Hematopoietic multipotent progenitor cell treated with erythropoietin and hydrocortisone succinate and interleukin-3 and kit ligand, for 17 days (in vitro differentiated cells): ENCODE data around the gene TNS1.
"Not testable (repeated sequence)": the region's sequence is repeated elsewhere in the genome, so short reads cannot be mapped to it uniquely, and the experiment has no call there.

ENCODE experiments used
- DNase-seq: peaks from one replicate; pipeline ENCODE4 v3.0.0-alpha.2; 2015; ENCODE audit warnings: low spot score

The TNS1 gene

DNA sequence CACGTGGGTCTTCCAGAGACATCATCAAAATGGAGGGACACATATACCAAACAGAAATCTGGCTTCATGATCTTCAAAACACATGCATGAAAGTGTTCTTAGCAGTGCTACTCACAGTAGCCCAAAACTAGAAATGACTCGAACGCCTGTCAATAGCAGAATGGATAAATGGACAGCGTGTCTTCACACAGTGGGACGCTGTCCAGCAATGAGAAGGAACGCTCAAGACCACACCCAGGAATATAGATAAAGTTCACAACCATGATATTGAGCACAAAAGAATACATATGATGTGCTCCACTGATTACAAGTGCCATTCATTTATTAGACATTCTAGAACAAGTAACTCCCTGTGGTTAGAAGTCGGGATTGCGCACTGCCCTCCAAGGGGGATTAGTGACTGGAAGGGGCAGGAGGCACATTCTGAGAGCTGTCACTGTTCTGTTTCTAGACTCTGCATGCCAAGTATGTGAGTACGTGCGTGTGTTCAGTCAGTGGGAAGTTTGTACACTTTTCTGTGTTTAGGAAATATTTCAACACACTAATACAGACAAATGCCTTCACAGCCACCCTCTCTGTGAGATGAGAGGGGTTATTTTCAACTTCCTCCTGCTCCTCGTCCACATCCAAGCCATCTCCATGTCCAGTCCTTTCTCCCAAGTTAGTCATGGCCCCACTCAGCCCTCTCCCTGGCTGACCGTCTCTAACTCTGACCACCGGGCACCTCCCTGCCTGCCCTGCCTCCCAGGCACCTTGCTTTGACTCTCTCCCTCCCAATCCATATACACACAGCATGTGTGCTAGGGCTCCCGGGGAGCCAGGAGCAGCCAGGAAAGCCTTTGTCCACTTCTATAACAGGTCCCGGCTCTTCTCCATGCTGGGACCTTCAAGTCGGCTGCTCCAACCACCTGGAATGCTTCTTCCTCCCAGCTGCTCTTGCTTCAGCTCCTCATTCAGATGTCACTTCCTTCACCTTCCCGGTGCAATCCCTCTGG, 26.9 kb upstream of the TNS1 start:
- DNase-seq, result no peak

DNA sequence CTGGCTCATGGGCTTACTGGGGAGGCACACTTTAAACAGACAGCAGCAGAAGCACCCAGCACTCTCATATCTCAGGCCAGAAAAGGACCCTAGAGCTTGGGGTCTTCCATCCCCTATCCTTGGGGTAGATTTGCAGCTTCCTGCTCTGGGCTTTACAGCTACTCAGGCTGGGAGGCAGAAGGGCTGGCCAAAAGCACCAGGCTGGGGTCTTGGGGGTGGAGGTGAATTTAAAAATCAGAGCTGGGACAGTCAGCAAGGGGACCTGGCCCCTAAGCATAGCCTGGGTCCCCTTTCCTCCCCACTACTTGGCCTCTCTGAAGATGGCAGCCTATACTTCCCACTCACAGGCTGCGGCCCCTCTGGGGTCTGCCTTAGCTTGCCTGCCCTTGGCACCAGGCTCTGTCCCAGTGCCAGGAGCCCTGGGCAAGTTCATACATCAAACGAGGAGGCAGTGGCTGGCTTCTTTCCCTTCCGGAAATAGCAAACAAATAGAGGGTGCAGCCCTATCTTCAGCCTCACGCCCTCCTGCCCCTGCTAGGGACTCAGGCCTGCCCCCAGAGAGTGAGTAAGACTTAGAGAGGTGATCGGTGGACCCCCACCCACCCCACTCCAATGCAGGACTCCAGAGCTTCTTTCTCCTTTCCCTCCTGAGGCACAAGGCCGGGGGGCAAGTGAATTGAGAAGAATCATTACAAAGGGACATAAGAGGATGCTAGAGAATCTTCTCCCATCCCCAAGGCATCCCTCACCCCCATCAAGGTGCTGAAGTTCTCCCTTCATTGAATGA, 26.0 kb upstream of the TNS1 start:
- no peak for DNase-seq

DNA sequence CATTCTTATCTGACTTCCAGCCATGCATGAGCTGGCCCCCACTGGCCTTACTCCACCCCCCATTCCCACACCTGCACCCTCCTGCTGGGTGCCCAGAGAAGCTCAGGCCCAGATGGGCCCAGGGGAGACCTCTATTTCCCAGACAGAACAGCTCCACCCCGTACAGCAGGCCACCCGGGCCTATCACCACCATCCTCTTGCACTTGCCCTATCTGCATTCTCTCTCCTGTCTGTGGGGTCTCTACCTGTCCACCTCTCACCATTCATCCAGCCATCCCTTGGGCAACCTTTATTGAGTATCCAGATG, 25.3 kb upstream of the TNS1 start:
- no peak for DNase-seq

DNA sequence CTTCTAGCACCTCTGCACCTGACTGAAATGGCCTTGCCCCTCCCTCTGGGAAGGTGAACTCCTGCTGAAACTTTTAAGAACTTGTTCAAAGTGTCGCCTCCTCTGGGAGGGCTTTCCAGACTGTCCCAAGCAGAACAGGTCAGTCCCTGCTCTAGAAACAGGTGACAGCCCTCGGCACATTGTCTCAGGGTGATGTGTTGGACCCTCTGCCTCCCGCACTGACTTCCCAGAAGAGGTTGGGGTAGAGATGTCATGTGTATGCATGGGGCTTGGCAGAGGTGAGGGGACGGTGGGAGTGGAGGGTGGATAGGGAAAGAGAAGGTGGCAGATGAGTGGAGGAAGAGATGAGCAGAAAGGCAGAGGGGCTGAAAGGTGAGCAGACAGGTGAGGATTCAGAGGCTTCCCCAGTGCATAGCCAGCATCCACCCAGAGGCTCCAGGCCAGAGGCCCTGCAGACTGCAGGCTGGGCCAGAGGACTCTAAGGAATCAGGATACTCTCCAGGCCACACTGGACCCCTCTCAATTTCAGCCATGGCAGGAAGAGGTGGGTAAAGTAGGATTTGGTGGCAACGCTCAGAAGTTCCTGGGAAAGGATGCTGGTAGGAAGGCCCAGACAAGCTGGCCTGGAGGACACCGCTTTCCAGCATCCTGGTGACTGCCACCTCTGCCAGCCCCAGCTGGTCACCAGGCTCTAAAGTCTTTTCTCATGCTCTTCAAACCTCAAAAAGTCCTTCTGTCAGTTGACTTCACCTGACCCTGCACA, 24.8 kb upstream of the TNS1 start:
- DNase-seq, result no peak

DNA sequence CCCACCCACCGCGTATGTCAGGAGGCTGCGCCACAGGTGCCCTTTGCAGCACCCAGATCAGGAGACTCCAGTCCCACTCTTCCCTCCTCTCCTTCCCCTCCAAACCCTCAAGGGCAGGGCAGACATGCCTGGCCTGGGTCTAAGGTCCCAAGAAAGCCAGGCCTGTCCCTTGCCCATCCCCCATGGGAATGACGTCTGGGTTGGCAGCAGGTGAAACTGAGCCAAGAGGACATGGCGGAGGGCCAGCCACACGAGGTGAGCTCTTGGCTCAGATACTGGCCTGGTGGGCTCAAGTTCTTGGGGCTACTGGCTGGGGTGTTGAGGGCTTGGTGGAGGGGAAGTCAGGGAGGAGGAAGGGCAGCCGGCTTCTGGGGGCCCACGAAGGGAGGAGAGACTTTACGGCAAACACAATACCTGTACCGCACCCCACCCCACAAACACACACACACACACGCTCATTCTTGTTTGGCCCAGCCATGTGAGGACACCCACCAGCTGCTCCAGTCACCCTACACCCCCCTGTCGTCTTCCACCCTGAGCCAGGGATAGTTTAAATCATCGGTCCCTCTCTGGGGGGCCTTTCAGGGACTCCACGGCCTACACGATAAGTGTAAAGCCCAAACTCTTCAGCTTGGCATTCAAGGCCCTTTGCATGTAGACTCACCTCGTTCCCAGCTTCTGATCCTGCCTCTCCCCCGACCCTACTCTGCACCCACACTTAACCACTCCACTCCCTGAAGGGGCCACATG, 24.1 kb upstream of the TNS1 start:
- no peak for DNase-seq

DNA sequence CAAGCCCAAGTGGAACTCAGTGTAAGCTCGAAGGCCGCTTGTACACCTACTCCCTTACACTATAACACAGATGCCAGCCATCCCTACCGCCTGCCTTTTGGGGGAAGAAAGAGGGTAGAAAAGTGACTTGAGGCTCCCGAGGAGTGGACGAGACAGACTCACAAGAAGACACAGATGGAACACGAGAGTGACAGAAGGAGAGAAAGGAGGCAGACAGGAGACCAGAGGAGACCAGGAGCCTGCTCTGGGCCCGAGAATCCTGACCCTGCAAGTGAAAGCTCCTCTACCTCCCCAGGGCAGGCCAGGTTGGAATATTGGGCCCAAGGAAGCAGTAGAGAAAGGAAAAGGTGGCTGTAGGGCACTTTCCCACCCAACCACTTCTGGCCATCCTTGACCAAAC, 23.4 kb upstream of the TNS1 start:
- no peak for DNase-seq

DNA sequence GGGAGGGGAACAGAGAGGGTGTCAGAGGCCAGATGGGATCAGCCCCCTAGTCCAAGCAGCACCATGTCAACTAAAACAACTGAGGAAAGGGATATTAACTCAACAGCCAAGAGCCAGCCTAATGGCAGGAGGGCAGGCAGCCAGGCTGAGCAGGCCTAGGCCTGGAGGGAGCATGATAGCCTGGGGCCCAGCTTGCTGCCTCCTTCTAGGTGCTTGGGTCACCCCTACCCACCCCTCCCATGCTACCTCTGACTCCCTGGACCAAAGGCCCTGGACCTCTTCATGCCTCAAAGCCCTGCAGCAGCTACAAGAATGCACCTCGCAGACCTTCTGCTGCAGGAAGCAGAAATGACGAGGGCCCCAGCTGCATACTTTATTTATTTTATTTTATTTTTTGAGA, 22.1 kb upstream of the TNS1 start:
- DNase-seq, result no peak

DNA sequence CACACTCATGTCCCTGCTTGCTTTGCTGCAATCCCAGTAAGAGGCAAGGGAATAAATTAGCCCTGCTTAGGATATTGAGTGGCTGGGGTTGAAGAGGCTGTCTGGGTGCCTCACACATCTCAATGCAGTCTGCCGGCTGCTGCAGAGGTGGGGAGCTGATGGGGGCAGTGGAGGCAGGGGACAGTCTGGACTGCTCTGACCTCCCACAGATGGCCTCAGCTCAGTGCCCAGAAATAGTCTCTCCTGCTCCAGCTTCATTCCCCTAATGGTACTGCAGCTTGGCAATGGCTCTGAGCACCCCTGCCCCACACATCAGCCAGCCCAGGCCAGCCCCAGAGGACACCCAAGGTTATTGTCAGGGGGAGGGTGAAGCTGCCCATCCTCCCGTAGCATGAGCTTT, 21.5 kb upstream of the TNS1 start:
- DNase-seq, result no peak

DNA sequence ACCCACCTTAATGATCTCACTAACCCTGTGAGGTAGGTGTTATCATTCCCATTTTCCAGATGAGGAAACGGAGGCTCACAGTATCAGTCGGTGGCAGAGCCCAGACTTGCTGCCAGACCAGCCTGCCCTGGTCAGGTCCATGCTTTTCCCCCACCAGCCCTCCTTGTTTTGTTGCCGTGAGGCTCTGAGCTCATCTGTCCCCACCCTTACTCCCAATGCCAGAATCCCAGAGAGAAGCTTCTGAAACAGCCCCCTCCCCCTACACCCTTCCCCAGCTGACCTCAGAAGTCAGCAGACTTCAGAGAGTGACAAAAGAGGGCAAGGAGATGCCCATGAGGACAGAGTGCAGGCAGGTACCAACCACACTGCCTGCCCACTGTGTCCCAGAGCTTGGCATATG, 20.8 kb upstream of the TNS1 start:
- no peak for DNase-seq

DNA sequence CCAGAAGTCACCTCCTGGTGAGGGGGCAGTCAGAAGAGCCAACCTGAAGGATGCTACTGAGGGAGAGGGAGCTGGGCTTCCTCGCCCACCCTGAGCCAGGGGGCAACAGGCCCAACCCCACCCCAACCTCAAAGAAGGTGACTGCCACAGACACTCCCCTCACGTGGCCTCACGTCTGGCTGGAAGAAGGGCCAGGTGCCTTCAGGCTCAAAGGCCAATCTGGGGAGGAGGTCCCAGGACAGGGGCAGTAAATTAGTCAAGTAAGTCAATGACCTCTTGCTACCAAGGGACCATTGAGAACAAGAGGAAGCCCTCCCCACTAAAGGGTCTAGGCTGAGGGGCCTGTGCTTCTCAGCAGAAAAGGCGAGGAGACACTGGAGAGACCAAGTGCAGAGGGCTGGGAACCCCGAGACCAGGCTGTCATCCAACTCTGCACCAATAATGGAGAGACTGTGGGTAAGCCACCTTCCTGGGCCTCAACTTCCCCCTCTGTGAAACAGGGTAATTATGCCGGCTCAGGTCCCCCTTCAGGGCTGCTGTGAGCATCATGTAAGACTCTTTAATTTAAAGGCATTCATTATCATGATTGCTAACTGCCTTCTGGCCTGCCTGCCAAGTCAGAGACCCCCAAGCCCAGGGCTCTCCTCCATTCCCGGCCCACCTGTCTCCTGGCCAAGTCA, 20.2 kb upstream of the TNS1 start:
- no peak for DNase-seq

DNA sequence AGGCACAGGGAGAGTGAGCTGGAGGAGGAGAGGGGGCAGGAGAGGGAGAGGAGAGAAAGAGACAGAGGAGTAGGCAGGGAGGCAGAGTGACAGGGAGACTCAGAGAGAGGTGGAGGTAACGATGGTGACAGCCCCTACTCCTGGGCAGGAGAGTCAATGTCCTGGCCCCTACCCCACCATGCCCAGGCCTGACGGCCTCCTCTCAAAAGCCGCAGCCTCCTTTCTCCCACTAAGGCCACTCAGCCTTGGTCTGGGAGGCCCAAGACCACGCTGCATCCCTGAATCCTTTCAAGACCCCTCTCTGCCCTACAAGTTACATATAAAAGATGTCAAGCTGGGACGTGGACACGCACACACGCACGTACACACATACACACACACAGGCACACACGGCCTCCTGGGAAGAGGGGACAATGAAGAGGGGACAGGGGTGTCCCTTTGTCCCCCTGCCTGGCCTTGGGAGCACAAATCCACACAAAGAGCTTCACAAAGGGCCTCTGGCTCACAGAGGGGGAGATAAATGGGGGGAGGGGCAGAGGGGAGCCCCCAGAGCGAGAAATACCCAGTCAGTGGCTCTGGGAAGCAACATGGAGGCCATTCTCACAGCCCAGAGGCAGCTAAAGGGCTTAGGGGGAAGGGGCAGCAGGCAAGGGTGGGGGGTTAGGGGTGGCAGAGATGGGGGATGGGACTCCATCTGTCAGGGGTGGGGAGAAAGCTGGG, 19.5 kb upstream of the TNS1 start:
- no peak for DNase-seq

DNA sequence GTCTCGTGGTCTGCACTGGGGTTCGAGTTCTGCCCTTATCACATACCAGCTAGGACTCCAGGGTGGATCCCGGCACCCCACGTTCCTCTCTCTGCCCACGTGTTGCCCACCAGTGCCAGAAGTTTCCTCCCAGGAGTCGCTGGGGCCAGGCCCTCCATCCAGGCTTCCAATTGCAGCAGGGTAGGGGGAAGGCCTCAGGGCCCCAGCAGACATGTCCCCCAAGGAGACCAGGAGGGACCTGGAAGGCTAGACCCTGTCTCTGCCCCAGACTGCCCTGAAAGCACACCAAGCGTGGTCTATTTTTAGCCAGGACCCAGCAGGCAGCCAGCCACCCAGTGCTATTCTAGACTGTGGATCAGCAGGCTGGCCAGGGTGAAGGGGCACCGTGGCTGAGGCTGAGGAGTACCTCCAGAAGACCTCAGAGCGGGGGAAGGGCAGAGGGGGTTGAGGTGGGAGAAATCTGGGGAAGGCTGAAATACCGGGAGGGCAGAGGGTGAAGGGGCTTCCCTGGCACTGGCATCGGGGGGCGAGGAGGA, 18.8 kb upstream of the TNS1 start:
- no peak for DNase-seq

DNA sequence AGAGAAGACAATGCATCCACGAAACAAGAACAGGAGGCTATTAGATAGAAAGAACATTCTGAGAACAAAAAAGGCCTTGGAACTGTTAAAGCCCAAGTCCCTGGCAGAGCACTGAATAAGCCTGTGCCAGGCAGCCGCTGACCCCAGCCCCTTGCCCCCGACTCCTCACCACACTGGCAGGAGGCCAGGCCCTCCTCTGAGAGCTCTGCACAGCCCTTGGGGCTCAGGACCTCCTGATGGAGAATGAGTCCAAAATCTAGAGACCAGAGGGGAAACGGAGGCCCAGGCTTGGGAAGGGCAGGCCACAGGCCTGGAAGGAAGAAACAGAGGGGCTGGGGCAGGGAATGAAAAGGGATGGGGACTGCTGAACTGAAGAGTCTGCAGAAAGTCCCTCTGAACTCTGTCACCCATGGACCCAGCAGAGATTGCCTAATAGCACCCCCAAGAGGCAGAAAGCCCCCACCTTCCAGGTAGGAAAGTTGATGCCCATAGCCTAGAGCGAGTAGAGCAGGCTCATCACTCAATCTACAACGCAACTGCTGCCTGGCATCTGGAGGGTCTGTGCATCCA, 18.3 kb upstream of the TNS1 start:
- DNase-seq, result no peak

DNA sequence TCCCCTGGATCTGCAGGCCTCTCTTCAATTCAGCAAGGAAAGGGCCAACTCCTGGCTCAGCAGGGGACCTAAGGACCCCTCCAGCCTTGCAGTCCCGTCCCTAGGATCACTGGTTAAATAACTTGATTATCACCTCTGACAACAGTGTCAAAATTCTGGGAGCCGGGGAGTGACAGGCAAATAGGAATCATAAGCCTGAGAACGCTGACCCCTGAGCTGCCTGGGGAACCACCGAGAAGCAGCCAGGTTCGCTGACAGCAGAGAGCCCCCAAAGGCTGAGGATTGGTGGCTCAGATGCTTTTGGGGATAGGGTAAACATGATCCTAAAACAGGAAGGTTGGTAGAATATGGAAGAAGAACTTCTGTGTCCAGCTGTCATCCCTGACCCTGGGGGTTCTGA, 17.5 kb upstream of the TNS1 start:
- DNase-seq, result no peak

DNA sequence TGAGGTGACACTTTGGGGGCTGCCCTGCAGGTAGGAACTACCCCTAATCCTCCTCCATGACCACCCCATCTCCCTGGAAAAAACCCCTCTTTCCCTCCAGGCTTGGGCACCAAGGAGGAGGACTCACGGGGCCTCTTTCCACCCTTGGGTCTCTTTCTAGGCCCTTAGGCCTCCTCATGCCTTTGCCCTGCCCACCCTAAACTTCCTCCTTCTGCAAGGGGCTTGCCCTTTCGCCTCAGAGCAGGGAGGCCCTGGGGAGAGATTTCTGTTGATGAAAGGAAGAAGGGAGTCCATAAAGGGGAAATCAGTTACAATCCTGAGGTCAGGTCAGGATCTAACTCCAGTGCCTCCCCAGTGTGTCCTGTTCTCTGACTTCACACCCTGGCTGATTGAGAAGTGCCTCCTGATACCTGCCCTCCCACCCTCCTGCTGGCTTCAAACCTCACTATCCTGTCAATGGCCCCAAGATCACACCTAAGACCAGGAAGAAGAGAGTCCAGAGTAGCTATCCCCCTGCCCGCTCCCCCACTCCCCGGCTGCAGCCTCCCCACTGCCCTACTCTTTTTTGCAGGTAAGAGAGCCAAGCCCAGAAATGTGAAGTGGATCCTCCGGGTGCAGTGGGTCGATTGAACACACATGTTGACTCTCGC, 16.7 kb upstream of the TNS1 start:
- no peak for DNase-seq

DNA sequence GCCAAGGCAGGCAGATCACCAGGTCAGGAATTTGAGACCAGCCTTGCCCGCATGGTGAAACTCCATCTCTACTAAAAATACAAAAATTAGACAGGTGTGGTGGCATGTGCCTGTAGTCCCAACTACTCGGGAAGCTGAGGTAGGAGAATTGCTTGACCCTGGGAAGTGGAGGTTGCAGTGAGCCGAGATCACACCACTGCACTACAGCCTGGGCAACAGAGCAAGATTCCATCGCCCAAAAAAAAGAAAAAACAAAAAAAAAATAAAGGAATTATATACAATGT, 16.0 kb upstream of the TNS1 start:
- not testable (repeated sequence) for DNase-seq

DNA sequence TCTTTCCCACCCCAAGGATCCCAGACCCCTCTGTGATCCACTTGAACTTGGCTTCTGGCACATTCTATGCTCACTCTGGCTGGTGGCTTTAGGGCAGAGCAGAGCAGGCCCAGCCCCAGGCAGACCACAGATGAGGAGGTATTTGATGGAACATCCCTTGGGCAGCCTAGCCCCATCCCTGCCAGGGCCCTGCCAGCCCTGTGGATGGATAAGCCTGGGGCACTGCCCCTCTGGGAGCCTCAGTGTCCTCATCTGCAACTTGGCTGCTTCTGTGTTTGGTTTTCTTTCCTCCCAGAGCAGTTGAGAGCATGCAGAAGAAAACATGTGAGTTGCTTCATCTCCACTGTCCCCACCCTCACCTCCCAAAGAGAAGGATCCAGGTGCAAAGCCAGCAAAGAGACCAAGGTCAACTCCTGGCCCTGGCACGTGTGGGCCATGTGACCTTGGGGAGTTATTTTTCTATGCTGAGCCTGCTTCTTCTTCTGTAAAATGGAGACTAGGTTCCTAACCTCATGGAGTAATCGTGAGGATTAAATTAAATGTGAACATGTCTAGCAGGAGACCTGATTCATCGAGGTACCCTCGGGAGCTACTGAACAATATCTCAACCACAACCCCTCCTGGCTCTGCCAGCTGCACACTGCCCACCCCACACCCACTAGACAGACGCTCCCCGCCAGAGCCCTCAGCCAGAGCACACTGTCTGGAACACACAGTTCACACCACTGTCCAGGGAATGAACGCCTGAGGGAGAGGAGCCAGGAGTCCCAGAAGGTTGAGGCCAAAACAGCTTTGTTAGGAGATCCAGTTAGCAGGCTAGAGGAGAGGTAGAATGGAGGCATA, 14.6 kb upstream of the TNS1 start:
- no peak for DNase-seq

DNA sequence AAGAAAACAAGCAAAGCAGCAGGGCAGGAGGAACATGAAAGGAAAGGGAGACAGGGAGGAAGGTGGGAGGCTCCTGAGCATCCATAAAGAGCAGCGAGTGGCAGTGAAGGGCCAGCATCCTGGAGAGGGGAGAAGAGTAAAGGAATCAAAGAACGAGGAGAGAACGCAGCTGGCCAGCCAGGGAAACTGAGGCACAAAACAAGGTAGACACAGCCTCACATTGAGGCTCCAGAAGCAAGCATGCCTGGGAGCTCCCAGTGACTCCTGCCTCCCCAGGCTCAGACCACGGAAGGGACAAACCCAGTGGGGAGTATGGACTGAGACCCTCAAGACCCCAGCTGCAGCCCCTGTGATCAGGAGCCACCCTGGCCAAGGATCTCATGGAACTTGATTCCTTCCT, 14.0 kb upstream of the TNS1 start:
- no peak for DNase-seq
